Posterior vena cava (tissue), 2 donors: Measurements from ENCODE around the gene SH3BP1. TPM values are rescaled to one million over a fixed set of nuclear protein-coding genes. Genes with fewer than 3 reads are reported as not detected.
"Not testable (repeated sequence)": the region's sequence is repeated elsewhere in the genome, so short reads cannot be mapped to it uniquely, and the experiment has no call there.

Experiments
- DNase-seq: peaks from one replicate; pipeline ENCODE4 v3.0.0-alpha.2; 2020; ENCODE audit warnings: low spot score
- intact Hi-C, 2 donors: fragments of 100-400 bp; cut with DNase I; formaldehyde crosslinking; loops; one replicate each; pipeline versions ENCODE4 v1.14.1 to v1.14.2; 2022 to 2023
- long read RNA-seq, 2 donors: library from polyadenylated mRNA; unstranded; transcript quantifications; one replicate each; pipeline ENCODE4 v2.0.0, GENCODE V29; 2020 to 2021
- total RNA-seq, 2 donors: library from RNA; stranded (reverse); fragmentation: NEBNext Ultra II Directional; extraction: Animal tissue kit (Norgen Biotek cat#: 25700); gene quantifications; one replicate each; pipeline ENCODE4 v1.2.1, GENCODE V29; 2021
- donor health status: DM: yes; HTN: yes; CAD: no.
- donor health status: DM: yes; HTN: yes; CAD: no.

The SH3BP1 gene, protein sequence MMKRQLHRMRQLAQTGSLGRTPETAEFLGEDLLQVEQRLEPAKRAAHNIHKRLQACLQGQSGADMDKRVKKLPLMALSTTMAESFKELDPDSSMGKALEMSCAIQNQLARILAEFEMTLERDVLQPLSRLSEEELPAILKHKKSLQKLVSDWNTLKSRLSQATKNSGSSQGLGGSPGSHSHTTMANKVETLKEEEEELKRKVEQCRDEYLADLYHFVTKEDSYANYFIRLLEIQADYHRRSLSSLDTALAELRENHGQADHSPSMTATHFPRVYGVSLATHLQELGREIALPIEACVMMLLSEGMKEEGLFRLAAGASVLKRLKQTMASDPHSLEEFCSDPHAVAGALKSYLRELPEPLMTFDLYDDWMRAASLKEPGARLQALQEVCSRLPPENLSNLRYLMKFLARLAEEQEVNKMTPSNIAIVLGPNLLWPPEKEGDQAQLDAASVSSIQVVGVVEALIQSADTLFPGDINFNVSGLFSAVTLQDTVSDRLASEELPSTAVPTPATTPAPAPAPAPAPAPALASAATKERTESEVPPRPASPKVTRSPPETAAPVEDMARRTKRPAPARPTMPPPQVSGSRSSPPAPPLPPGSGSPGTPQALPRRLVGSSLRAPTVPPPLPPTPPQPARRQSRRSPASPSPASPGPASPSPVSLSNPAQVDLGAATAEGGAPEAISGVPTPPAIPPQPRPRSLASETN
- 1 to 10 TPM; 7.2 to 7.4 TPM for total RNA-seq
- long read RNA-seq, donor 1, partial matches to known transcripts, result 0 of 1 reads
- long read RNA-seq, donor 1, other reads (novel, unspliced or antisense), result 0 of 1 reads
- long read RNA-seq, donor 2, partial matches to known transcripts, result 0 of 2 reads
- long read RNA-seq, donor 2, other reads (novel, unspliced or antisense), result 2 of 2 reads

DNA sequence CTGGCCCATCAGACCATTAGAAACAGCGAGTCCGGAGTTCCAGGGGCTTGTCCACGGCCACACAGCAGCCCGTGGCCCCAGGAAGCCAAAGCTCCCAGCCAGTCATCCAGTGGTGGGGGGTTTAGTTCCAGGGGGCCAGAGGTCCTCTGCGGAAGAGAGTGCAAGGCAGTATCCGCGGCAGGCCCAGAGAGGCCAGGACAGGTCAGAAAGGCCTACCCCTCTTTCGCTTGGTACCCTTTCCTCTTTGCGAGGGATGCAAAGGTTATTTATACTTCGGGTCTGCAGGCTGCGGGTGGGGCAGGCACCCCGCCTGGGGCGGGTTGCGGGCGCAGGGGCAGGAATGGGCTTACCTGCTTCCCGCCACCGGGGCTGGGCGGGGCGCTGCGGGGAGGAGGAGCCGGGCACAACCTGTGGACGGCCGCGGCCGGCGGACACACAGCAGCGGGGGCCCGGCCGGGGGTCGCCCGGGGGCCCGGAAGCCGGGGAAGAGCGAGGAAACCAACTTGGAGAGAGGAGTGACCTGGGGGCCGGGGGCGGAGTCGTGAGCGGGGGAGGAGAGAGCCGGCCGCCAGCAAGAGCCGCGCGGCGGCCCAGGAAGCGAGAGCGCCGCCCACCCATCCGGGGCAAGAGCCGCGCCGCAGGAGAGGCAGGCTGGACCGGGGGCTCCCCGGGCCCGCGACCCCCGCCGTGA, at the start of gene SH3BP1:
SH3BP1 (plus strand) TSS at position 600 of the 691 bp plus-strand sequence. CDS start 119 bp downstream, outside the sequence.
- intact Hi-C loops, result loop anchor here in 1 of 2 donors (5.0 kb wide), 1 partner anchor 163 kb away; no protein-coding TSS in a partner anchor
- DNase-seq, result no peak

DNA sequence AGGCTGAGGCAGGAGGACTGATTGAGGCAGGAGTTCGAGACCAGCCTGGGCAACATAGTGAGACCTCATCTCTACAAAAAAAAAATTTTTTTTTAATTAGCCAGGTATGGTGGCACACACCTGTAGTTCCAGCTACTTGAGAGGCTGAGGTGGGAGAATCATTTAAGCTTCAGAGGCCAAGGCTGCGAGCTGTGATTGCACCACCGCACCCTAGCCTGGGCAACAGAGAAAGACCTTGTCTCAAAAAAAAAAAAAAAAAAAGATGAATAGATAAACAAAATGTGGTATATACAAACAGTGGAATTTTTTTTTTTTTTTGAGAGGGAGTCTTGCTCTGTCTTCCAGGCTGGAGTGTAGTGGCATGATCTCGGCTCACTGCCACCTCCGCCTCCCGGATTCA, 48.4 kb upstream of the SH3BP1 start:
- not testable (repeated sequence) for DNase-seq
- intact Hi-C loops, result loop anchor here in 1 of 2 donors (10.0 kb wide), 1 partner anchor 46 kb away; no protein-coding TSS in a partner anchor

DNA sequence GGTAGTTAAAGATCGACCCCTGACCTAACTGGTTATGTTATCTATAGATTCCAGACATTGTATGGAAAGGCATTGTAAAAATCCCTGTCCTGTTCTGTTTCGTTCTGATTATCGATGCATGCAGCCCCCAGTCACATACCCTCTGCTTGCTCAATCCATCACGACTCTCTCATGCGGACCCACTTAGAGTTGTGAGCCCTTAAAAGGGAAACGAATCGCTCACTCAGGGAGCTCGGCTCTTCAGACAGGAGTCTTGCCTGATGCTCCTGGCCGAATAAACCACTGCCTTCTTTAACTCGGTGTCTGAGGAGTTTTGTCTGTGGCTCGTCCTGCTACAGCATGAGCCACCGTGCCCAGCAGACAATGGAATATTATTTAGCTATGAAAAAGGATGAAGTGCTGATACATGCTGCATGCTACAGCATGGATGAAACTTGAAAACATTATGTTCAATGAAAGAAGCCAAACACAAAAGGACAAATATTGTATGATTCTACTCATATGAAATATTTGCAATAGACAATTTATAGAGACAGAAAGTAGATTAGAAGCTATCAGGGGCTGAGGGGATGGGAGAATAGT, 47.6 kb upstream of the SH3BP1 start:
- intact Hi-C loops, result loop anchor here in 1 of 2 donors (10.0 kb wide), 1 partner anchor 47 kb away; no protein-coding TSS in a partner anchor
- DNase-seq, result no peak

DNA sequence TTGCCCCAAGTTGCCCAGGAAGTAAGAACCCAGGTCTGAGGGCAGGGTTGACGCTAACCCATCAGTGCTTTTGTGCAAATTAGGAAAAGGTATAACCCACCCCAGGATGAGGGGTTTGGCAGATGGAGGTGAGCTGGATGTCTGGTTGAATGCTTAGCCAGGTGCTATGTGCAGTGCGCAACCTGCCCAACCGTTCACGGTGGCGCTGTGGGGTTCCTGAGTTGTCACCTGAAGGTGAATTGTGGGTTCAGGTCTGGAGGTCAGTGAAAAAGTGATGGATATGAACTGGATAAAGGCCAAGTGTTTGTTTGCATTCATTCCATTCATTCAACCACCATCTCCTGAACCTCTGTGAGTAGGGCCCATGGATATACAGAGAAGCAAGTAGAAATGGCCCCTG, 45.2 kb upstream of the SH3BP1 start:
- intact Hi-C loops, result loop anchor here in 1 of 2 donors (10.0 kb wide), 1 partner anchor 49 kb away; no protein-coding TSS in a partner anchor

DNA sequence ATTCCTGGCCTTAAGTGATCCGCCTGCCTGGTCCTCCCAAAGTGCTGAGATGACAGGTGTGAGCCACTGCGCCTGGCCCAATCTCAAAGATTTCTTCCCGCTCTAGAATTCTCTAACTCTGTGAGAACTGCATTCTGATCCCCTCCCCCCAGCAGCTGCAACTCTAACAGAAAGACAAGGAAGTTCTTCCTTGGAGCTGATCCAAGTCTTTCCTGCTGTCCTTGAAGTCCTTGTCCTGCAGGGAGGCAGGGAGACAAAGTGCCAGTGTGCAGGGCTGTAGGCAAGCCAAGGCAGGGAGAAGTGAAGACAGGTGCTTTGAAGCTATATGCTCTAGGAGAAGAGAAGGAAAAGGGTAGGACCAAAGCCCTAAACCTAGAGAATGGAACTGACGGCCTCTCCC, 40.3 kb upstream of the SH3BP1 start:
- intact Hi-C loops, result loop anchor here in 1 of 2 donors (10.0 kb wide), 1 partner anchor 54 kb away; no protein-coding TSS in a partner anchor
- no peak for DNase-seq

More for the DNA sequence above, 45.2 kb upstream of the SH3BP1 start:
- DNase-seq, result no peak

DNA sequence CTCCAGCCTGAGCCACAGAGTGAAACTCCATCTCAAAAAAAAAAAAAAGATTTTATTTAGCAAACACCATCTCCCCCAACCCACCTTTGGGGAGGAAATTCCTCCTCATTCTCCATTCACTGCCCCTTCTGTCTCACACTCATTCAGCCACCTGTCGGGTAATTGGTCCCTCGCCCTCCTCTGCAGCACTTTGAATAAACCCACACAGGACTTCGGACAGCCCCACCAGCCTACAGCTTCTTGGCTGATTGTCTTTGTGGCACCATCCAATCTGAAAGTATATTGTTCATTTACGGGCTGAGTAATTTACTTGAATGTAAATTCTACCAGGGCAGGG, 38.3 kb upstream of the SH3BP1 start:
- intact Hi-C loops, result no loop called here
- no peak for DNase-seq

DNA sequence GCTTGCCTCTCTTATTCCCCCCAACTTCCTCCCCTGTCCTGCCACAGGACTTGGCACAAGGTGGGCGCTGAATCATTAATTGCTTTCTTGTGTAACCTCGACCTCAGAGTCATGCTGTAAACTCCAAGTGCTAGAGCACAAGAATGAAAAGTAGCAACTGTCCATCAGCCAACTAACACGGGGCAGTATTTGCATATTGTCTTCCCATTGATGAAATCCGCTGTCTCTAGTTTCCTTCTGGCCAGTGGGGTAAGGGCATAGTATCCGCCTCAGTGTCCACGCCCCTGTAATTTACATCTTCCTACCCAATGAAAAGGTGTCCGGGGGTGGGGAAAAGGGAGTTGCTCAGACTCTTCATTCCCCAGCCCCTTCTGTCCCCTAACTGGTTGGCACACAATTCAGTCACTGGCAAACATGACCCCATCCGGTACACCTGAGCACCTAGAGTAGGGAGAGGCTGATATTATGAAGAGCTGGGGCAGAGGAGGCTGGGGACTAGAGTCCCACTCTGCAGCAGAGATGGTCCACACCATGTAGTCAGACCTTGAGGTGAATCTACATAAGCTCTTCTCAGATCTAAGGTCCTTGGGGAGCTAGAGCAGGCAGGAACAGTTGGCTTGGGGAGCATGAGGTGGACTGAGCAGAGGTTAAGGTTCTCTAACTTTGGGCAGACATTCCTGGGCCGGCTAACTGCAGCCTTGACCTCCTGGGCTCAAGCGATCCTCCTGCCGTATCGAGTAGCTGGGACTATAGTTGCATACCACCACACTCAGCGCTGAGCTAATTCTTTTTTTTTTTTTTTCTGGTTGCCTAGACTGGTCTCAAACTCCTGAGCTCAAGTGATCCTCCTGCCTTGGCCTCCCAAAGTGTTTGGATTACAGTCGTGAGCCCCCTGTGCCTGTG, 37.7 kb upstream of the SH3BP1 start:
- DNase-seq, result no peak
- intact Hi-C loops, result no loop called here

DNA sequence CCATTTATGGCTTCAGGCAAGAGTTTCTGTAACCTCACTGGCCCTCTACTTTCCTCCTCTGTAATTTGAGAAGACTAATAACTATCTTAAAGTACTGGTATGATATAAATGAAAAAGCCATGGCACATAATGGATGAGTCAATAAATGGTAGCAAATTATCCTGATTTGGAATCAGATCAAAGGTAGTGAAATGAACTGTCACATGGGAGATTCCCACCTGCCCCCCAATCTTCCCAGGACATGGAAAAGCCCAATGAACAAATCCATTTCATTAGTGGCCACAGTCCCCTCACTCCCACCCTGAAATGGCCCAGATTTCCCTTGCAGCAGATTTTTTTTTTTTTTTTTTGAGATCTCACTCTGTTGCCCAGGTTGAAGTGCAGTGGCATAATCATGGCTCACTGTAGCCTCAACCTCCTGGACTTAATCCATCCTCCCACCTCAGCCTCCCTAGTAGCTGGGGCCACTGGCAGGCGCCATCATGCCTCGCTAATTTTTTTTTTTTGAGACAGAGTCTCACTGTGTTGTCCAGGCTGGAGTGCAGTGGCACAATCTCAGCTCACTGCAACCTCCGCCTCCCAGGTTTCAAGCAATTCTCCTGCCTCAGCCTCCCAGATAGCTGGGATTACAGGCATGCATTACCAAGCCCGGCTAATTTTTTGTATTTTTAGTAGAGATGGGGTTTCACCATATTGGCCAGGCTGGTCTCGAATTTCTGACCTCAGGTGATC, 36.8 kb upstream of the SH3BP1 start:
- DNase-seq, intact Hi-C loops: not testable (repeated sequence)

DNA sequence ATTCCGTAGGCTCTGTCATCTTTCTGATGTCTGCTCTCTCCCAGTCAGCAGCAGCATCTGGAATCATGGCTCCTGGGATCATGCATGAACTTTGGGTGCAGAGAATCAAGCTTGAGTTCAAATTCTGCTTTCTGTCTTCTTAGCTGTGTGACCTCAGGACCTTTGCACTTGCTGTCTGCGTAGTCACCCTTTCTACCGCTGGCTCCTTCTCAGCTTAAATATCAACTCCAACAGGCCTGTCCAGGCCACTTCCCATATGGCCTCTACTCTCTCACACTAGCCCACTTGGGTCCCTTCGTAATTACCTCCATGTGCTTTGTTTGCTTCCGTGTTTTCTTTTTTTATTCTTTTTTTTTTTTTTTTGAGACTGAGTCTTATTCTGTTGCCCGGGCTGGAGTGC, 35.4 kb upstream of the SH3BP1 start:
- intact Hi-C loops, result no loop called here
- no peak for DNase-seq

DNA sequence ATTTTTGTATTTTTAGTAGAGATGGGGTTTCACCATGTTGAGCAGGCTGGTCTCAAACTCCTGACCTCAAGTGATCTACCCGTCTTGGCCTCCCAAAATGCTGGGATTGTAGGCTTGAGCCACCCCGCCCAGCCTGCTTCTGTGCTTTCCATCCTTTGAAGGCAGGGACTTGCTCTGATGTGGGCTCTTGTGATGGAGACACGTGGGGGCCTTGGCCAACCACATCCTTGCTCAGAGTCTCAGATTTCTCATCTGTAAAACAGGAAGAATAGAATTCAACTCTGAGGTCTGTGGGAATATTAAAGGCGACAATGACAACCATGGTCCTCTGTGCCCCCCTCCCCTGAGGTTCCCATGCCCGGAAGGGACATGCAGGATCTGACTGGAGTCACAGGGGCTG, 34.6 kb upstream of the SH3BP1 start:
- intact Hi-C loops, result no loop called here
- no peak for DNase-seq

DNA sequence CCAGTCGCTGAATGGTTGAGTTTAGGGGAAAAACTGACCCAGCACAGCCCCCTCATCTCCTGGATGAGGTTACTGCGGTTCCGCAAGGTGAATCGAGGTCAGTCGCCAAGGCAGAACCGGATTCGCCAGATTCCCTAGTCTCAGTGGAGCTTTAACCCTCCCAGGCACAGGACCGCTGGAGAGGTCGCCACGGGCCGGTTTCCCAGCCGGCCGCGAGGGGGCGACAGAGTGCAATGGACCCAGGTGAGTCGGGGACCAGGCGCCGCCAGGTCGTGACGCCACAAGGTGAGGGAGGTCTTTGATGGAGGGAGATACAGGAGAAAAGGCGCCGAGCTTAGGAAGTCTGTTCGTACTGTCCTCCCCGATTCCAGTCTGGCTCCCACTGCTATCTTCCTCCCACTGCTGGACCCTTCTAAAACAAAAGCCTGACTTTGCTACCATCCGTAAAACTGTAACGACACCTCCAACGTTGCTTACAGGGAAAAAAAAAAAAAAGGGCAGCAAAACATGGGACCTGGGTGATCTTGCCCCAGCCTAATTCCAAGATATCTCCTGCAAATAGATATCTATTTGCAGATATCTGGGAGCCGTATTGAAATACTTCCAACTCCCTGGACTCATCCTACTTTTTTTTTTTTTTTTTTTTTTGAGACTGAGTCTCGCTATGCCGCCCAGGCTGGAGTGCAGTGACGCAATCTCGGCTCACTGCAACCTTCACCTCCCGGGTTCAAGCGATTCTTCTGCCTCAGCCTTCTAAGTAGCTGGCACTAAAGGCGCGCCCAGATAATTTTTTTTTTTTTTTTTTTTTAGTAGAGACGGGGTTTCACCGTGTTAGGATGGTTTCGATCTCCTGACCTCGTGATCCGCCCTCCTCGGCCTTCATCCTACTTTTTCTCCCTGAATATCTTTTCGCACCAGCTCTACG, 32.2 kb upstream of the SH3BP1 start:
- intact Hi-C loops, result no loop called here
- peak; percentile 92 for DNase-seq

DNA sequence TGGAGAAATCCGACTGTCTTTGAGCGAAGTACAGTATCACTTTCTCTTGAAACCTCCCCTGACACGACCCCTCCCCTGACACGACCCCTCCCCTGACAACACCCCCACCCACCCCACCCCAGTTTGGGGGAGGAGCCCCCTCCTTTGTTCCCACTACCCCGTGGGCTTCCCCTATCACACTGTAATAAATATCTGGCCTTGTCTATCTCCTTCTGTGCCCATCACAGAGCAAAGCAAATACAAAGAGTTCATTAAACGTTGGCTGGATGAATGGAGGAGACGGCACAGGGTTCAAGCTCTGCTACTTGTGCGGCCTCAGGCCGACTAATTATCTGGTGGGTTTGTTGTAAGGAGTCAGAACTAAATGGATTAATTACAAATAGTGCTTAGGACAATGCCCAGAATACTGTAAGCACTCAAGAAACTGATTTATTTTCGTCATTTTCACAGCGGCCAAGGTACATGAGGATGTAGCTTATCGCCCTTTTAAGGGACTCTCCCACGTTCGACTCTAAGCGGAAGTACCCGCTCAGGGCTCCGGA, 31.5 kb upstream of the SH3BP1 start:
- DNase-seq, result no peak
- intact Hi-C loops, result no loop called here

DNA sequence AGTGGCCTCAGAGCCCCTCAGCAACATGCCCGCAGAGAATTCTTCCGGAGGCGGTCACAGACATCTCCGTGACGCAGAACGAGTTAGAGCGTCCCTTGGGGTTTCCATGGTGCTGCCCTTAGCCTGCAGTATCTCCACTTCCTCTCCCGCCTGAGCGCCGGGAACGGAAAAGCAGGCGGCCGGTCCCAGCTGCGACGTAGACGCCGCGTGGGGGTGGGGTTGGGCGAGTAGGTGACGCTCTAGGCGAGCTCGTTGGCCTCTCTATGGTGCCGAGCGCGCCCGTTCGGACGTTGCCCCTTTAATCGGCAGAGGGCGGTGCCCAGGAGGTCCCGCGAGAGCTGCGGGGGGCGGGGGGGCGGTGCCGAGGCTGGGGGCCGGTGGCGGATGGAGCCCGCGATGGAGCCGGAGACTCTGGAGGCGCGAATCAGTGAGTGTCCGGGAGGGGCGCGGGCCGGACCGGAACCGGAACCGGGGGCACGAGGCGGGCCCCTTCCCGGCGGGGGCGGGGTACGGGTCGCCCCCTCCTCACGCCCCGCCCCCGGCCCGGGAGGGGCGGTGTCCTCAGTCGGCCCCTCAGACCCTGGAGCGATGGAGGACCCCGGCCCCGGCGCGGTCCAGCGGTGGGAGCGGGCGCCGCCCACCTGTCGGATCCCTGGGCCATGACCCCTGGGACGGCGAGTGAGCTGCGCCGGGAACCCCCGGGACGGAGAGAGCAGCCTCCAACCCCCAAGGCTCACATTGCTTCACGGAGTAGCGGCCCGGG, 30.8 kb upstream of the SH3BP1 start, which contains the start of gene GGA1:
GGA1 (plus strand) TSS at position 358 of the 763 bp plus-strand sequence; CDS start at position 385, 27 bp downstream.
- peak; percentile 99 for DNase-seq
- intact Hi-C loops, result no loop called here

DNA sequence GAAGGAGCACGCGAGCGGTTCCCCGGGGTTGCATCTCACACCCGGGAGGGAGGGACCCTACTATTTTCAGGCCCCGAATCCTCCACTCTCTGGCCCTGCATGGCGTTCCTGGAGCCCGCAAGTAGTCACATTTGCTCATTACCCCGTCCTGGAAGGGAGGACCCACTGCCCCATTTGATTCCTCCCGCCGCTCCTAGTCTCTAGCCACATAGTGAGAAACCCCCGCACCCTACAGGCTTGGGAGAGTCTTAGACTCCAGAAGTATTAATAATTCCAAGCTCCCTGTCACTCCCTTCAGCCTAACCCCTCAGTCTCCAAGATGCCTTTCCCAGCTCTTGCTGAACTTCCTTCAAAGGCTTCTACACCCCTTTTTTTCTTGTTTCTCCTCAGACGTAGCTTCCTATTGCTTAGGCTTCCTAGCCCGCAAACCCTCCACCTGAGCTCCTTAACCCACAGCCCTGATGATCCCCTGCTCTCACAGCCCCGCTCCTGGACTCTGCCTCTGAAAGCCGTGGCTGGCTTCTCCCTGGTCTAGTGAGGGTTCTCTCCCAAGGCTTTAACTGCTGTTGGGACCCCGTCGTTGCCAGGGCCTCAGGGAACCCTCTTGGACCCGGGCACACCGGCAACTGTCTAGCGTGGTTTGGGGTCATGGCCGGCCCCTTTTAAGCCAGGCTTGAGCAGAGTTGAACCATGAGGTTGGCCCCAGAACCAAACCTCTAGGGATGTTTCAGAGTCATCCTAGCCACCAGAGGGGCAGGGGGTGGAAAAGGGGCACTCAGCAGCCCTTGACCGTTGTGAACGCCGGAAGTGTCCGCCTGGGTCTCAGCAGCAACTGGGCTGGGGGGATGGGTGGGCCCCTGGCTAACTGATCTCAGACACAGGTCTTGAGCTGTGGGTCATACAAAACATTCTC, 30.0 kb upstream of the SH3BP1 start:
- DNase-seq, result no peak
- intact Hi-C loops, result no loop called here
